ENCODE measurements around the gene ANO7. TPM values are rescaled to one million over a fixed set of nuclear protein-coding genes. Genes with fewer than 3 reads are reported as not detected.

The ANO7 gene
- total and polyA plus RNA-seq, 2 of the 13 experiments (the other 11 are each of a cell fraction or from before 2014, with no cell fraction given) = 4.1 to 4.9 TPM

GRCh38 chr2:241149925-241150659 is 38.4 kb upstream of the ANO7 start, which contains the start of gene PPP1R7 (continued):
- TF ChIP-seq, protein P1, sequence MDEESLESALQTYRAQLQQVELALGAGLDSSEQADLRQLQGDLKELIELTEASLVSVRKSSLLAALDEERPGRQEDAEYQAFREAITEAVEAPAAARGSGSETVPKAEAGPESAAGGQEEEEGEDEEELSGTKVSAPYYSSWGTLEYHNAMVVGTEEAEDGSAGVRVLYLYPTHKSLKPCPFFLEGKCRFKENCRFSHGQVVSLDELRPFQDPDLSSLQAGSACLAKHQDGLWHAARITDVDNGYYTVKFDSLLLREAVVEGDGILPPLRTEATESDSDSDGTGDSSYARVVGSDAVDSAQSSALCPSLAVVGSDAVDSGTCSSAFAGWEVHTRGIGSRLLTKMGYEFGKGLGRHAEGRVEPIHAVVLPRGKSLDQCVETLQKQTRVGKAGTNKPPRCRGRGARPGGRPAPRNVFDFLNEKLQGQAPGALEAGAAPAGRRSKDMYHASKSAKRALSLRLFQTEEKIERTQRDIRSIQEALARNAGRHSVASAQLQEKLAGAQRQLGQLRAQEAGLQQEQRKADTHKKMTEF (CRISPR knock-in tag; IDR thresholded peaks at IDR 0.05) = no peak; the same call in 1 of the 2 replicates
- TF ChIP-seq HOXD1 (CRISPR knock-in tag; IDR thresholded peaks at IDR 0.05) (no peak), ZNF263 (CRISPR knock-in tag; IDR thresholded peaks at IDR 0.05) (no peak), ZNF510 (CRISPR knock-in tag; IDR thresholded peaks at IDR 0.05; ENCODE audit: low read depth) (no peak), ZSCAN25 (CRISPR knock-in tag; IDR thresholded peaks at IDR 0.05) (no peak), FOXK2 (IDR thresholded peaks at IDR 0.05) (no peak), IKZF5 (CRISPR knock-in tag; IDR thresholded peaks at IDR 0.05) (no peak), JARID2 (CRISPR knock-in tag; IDR thresholded peaks at IDR 0.05; ENCODE audit: insufficient replicate concordance) (no peak), SOX6 (IDR thresholded peaks at IDR 0.05) (no peak), SOX6 (CRISPR knock-in tag; IDR thresholded peaks at IDR 0.05) (no peak; the same call in none of the 2 replicates), KDM6A (CRISPR knock-in tag; IDR thresholded peaks at IDR 0.05; ENCODE audit: low read depth) (no peak), DMAP1 (CRISPR knock-in tag; IDR thresholded peaks at IDR 0.05) (peak; percentile 68; the same call in 1 of the 2 replicates), ZNF253 (CRISPR knock-in tag; IDR thresholded peaks at IDR 0.05; ENCODE audit: borderline replicate concordance) (no peak), ATM (IDR thresholded peaks at IDR 0.05; ENCODE audit: borderline replicate concordance) (no peak), MTA3 (CRISPR knock-in tag; IDR thresholded peaks at IDR 0.05) (no peak), GTF2F1 (IDR thresholded peaks at IDR 0.05; ENCODE audit: low read length) (no peak), ZSCAN9 (CRISPR knock-in tag; IDR thresholded peaks at IDR 0.05; ENCODE audit: borderline replicate concordance) (peak; percentile 82; the same call in 1 of the 2 replicates), YY1 (IDR thresholded peaks at IDR 0.05; ENCODE audit: insufficient read depth, insufficient replicate concordance, low read depth, low read length) (peak; percentile 99), ZNF501 (CRISPR knock-in tag; IDR thresholded peaks at IDR 0.05) (peak; percentile 61), ZNF737 (CRISPR knock-in tag; IDR thresholded peaks at IDR 0.05; ENCODE audit: borderline replicate concordance) (no peak), IRF9 (CRISPR knock-in tag; IDR thresholded peaks at IDR 0.05; ENCODE audit: borderline replicate concordance) (peak; percentile 71; the same call in 1 of the 2 replicates), RBM39 (IDR thresholded peaks at IDR 0.05; ENCODE audit: low read depth, low read length, poor library complexity, severe bottlenecking) (peak; percentile 53), ATF7-NPFF (CRISPR knock-in tag; IDR thresholded peaks at IDR 0.05; ENCODE audit: low read depth) (peak; percentile 59; the same call in 1 of the 2 replicates)
- TF ChIP-seq, protein P2, sequence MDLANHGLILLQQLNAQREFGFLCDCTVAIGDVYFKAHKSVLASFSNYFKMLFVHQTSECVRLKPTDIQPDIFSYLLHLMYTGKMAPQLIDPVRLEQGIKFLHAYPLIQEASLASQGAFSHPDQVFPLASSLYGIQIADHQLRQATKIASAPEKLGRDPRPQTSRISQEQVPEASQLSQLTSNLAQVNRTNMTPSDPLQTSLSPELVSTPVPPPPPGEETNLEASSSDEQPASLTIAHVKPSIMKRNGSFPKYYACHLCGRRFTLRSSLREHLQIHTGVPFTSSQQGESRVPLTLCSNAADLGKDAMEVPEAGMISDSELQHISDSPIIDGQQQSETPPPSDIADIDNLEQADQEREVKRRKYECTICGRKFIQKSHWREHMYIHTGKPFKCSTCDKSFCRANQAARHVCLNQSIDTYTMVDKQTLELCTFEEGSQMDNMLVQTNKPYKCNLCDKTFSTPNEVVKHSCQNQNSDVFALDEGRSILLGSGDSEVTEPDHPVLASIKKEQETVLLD (CRISPR knock-in tag; IDR thresholded peaks at IDR 0.05; ENCODE audit: low read depth) = no peak
